GM19468 (cell line): ENCODE results near the gene LIAS.
"Not testable (repeated sequence)": the region's sequence is repeated elsewhere in the genome, so short reads cannot be mapped to it uniquely, and the experiment has no call there.

Experiments used
- ATAC-seq: cut with Tn5 transposase; IDR thresholded peaks from one replicate; pipeline ENCODE4 v1.9.1; 2021; ENCODE audit warnings: mild to moderate bottlenecking, moderate library complexity, moderate number of reproducible peaks; ENCODE audit not compliant: unreplicated experiment; ENCODE audit errors: extremely low read depth

LIAS gene

DNA sequence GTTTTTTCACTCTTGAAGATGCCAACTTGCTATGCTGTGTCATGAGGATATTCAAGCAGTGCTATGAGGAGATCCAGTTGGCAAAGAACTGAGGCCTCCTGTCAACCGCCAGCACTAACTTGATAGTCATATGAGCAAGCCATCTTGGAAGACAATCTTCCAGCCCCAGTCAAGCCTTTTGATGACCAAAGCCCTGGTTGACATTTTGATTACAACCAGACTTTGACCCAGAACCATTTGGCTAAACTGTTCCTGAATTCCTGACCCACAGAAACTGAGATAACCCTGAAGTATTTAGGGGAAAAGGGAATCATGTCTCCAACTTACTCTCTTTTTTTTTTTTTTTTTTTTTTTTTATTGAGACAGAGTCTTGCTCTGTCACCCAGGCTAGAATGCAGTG lies 35.5 kb downstream of the LIAS start:
- ATAC-seq = no peak

DNA sequence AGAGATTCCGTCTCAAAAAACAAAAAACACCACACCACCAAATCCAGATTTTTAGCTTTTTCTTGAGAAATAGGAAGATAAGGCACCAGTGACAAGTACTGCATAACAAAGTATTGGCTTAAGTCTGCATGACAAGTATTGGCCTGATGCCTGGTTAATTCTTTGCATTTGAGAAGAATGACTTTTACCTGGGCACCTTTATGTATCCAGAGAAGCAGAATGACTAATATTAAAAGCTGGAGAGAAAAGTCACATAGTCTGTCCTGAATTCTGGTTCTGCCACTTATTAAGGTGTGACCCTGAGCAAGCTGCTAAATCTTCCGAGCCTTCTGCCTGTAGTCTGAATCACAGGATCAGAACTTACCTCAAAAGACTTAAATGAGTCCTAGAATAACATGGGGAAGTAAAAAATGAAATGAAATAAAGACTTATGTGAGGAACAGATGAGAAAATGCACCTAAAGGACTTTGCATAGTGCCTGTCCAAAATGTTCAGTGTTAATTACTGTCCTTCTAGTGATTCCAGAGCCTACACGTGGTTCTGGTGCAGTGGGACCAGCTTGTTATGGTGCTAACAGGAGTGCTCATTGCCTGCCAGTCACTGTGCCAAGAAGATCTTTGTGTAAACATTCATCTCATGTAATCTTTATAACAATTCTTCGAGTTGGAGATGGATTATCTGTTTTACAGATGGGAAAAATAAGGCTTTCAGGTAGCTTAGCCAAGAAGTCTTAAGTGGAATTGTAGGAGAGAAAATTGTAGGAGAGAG lies 36.8 kb downstream of the LIAS start:
- no peak for ATAC-seq

DNA sequence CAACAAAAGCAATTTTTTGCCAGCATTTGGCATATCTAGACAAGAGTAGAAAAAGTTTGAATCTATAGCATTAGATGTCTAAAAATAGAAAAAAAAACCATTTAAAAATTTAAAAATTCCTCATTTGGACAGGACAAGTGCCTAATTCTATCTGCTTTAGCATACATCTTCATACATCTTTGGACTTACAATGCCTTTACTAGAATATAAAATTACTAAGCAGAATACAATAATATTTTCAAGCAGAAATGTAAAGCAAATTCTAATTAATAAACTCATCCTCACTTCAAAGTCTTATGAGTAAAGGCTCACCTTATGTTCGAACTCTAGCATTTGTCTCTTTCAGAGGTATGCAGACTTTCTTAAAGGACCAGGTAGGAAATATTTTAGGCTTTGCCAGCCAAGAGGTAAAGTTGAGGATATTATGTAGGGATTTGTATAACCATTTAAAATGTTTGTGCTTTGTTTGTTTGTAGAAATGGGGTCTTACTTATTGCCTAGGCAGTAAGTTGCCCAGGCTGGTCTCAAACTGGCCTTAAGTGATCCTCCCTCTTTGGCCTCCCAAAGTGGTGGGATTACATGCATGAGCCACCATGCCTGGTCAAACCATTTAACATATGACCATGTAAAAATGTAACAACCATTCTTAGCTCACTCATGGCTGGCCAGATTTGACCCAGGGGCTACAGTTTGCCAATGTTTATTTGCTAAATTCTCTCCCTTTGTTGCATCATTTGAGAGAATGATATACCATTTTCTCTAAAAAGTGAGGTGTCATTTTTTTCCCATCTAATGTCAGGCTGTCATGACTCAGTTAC lies 39.3 kb downstream of the LIAS start:
- no peak for ATAC-seq

DNA sequence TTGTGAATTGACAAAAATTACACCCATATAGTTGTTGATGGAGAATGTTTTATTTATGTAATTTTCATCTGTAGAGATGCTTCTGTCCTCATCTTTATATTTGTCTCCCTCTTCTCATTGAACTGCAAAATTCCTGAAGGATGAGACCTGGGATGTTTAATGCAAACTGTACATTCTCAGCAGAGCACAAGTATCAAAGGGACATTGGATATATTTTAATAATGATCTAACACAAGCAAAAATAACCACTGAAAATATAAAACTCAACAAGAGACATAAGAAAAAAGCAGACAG lies 39.8 kb downstream of the LIAS start:
- ATAC-seq = no peak

DNA sequence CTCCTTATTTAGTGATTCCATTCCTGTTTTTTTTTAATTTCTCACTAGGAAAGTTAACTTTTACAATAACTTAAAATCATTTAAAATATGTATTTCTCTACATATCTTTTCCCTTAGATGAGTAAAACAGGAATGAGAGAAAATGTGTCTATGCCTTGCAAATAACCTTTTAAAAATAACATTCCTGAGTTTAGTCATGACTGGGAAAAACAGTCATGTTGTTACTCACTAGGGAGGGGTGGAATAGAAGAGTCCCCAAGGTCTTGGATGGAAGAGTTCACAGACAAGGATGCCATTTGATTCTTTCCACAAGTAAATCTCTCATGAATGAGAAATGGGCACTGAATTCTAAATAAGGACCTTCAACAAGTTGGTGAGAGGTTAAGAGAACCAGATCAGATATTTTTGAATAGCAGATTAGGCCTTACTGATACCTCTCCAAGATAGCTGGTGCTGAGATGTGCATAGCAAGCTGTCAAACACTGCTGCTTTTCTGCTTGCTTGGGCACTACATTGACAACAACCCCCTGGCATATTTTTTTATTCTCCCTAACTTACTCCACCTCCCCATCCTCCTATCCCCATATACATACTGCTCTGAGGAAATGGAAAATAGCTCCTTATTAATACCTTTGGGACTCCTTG lies 43.3 kb downstream of the LIAS start:
- no peak for ATAC-seq

DNA sequence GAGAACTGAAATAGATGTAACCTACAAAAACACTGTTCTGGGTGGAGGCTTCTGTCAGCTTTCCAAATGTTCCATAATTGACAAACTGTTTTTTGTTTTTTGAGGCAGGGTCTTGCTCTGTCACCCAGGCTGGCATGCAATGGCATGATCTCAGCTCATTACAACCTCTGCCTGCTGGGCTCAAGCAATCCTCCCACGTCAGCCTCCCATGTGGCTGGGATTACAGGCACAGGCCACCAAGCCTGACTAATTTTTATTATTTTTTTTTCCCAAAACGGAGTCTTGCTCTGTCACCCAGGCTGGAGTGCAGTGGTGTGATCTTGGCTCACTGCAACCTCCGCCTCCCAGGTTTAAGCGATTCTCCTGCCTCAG lies 43.8 kb downstream of the LIAS start:
- ATAC-seq = not testable (repeated sequence)

DNA sequence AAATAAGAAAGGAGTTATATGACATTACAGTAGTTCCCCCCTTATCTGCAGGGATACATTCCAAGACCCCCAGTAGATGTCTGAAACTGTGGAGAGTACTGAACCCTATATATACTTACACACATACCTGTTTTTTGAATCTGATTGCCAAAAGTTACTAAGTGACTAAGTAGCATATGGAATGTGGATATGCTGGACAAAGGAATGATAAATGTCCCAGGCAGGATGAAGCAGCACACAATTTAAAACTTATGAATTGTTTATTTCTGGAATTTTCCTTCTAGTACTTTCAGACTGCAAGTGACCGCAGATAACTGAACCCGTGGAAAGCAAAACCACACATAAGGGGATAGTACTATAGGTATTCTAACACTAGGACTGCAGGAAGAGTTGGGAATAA lies 45.7 kb downstream of the LIAS start:
- no peak for ATAC-seq

DNA sequence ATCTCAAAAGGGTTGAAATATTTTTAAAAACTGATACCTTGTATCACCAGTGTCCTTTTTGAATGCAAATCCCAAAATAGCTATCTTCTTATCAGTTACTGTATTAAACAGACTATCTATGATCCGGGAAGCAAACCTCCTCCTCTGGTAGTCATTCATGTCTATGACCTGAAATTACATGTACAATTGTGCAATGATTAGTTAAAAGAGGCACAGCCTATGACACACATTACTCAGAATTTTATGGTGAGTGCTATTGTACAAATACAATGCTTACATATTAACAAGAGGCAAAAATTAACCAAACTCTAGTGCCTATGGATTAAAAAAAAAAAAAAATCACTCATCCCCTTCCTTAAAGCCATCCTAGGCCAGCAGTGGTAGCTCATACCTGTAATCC lies 46.7 kb downstream of the LIAS start:
- no peak for ATAC-seq

DNA sequence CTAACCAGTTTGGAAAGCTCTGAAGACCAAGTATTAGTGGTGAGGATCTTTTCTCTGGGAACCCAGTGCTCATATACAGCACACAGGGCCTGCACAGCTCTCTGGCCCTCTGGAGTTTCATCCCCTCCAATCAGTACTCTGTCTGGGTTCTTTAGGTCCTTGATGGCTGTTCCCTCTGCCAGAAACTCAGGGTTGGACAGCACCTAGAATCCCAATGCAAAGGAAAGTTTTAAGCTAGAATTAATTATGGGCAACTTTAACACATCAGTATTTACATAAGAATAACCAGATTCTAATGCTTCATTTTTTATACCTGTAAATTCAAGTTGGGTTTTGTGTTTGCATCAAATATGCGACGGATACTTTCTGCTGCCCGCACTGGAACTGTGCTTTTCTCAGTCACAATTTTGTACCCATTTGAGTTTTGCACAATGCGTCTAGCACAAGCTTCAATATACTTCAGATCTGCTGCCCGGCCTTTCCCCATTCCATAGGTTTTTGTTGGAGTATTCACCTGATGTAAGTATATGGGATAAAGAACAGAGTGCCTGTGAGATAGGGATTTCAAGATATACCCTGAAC lies 51.6 kb downstream of the LIAS start:
- no peak for ATAC-seq

DNA sequence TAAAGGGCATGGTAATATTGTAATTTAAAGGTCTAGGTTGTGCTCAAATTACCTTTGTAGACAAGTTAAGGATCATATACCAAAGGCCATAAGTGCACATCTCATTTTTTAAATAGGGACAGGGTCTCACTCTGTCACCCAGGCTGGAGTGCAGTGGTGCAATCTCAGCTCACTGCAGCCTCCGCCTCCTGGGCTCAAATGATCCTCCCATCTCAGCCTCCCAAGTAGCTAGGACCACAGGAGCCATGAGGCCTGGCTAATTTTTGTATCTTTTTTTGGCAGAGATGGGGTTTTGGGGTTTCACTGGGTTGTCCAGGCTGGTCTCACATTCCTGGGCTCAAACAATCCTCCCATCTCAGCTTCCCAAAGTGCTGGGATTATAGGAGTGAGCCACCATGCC lies 55.4 kb downstream of the LIAS start:
- not testable (repeated sequence) for ATAC-seq

DNA sequence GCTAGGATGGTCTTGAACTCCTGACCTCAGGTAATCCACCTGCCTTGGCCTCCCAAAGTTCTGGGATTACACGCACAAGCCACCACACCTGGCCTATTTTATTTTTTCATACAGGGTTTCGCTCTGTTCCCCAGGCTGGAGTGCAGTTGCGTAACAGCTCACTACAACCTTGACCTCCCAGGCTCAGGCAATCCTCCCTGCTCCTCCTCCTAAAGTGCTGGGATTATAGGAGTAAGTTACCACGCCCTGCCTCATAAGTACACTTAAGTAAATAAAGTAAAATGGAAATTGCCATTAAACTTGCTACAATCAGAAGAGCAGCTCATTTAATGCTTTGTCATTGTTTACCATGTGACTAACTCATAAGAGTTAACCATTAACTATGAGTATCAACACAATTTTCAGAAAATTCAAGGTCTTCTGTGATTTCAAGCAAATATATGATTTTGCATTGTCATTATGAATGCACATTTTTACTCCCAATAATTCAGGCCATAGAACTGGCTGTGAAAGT lies 56.1 kb downstream of the LIAS start:
- no peak for ATAC-seq

DNA sequence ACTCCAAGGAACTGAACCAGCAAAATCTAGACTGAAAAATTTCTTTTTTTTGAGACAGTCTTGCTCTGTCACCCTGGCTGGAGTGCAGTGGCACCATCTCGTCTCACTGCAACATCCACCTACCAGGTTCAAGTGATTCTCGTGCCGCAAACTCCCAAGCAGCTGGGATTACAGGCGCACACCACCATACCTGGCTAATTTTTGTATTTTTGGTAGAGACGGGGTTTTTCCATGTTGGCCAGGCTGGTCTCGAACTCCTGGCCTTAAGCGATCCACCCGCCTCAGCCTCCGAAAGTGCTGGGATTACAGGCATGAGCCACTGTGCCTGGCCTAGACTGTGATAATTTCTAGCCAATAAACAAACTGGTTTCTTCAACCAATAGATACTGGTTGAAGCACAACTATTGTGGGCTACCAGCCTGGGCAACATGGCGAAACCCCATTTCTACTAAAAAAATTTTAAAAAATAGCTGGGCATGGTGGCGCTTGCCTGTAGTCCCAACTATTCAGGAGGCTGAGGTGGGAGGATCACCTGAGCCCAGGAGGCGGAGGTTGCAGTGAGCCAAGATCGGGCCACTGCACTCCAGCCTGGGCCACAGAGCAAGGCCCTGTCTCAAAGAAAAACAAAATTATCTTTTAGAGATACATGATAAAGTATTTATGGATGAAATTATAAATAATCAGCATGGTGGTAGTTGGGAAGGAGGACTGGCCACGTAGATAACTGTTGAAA lies 57.0 kb downstream of the LIAS start:
- not testable (repeated sequence) for ATAC-seq

DNA sequence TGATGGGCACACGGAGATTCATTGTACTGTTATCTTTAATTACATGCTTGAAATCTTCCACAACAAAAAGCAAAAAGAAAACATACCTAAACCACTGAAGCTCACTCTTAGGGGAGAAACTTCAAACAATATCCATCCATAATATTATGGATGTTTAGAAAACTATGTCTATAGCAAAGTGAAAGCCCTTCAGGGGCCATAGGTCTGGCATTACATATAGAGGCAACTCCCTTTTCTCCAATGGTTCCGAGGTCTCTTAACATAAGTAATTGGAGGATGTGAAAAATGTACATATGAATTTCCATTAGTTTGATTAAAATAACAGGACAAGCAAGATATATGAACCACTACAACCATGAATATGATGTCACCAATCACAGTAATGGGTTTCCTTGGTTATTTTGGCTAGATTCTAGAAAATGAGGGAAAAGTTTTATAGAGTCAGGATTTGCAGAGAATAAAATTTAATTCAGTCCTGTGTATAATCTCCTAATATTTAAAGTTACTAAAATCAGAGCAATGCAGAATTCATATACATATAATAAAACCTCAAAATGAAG lies 57.6 kb downstream of the LIAS start:
- ATAC-seq = no peak

DNA sequence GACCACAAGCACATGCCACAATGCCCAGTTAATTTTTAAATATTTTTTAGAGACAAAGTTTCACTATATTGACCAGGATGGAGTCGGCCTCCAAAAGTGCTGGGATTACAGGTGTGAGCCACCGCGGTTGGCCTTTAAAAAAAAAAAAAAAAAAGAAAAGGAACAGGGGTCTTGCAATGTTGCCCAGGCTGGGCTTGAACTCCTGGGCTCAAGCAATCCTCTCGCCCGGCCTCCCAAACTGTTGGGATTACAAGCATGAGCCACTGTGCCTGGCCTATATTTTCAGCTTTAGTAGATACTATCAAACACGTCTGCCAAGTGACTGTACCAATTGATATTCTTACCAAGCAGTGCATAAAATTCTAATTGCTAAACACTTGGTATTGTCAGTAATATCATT lies 59.6 kb downstream of the LIAS start:
- no peak for ATAC-seq

DNA sequence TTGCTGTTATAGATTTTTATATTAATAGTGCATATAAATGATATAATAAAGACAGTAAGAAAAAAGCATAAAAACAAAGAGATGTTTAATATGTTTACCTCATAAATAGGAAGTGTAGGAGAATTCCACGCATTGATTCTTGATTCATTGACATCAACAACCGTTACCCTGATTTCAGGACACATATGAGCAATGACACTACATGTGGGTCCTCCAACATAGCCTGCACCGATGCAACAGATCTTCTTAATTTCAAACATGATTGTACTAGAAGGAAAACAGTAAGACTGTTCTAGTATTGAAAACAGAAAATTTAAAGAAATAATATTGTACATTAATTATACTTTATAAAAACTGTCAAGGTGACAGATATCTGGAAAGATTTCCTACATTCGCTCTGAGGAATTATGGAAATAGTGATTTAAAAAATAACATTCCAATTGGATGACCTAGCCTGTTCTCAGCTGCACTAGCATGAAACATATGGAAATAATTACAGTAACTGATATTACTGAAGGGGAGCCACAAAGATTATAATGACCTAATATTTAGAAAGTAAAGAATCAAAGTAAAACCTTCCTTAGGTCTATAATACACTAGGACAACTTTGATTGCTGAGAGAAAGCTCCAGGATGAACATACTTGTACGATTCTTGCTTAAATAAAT lies 62.5 kb downstream of the LIAS start:
- ATAC-seq = no peak

DNA sequence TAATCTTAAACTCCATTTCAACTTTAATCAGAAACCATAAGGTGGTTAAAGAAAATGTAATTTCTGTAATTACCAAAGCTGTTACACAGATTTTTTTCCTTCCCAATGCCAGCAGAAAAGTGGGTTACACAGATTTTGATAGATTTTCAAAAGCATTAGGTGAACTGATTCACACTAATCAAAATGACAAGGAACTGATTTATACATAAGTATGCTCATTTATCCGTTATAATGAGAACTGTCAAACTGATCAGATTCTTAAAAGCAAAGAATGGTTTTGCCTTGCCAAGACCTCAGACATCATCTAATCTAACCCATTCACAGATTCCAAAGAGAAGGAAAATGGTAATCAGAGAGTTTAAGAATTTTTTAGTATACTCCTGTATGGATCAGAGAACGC lies 63.2 kb downstream of the LIAS start:
- no peak for ATAC-seq

DNA sequence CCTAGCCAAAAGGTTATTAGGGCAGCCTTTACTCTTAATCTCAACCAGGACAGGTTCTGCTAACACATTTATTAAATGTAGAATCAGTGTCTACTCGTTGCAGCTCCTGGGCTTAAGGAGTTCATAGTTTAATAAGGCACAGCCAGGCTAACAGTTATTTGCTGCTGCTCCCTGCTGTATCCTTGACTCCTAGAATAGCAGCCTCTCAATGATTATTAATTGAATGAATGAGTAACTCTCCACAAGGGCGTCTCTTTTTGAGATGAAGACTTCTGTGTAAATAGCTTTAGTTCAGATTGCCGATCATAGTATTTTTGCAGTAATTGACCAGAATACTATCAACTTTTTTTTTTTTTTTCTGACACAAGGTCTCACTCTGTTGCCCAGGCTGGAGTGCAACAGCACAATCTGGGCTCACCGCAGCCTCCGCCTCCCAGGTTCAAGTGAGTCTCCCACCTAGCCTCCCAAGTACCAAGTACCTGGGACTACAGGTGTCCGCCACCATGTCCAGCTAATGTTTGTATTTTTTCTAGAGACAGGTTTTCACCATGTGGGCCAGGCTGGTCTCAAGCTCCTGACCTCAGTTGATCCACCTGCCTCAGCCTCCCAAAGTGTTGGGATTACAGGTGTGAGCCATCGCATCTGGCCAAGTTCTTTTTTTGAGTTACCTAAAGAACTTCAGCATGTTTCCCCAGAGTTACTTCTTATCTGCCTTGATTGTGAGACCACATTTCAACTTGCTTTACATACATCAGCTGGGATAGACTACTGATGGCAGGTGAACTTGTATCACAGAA lies 65.5 kb downstream of the LIAS start:
- no peak for ATAC-seq

DNA sequence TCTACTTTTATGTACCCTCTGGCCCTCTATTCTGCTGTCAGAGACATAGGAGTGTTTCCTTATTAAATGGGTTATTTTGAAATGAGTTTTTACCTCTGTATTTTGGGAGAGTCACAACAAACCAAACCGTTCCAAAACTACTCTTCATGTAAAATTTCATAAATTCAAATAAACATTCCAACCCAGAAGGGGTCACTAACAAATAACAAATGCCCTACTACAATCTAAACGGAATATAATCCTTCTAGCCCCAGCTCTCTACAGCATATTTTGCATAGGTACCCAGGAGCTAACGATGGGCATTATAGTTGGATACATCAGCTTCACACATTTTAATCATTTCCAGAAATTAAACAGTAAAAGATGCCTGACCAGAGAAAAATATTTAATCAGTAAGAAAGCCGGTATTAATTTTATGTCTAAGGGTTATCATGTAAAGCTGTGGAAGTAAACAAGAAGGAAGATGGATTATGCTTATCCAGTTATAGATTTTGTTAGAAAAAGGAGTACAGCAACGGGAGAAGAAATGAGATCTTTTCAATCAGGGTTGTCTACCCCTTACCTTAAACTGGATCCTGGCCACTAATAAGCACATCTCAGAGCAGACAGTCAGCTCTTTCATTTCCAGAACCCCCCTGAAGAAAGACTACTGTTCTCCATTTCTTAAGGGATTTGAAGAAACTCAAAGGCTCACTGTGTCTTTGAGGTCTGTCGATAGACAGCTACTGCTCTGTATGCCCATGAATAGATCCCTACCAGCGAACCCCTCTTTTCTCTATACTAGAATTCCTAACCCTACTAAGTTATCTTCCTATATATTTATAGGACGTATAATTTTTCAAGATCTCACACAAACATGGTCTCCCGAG lies 67.2 kb downstream of the LIAS start:
- ATAC-seq = no peak
